ENCODE data around the gene CCL5.
A peak's percentile ranks its signal among the peaks of the same experiment; 100 is the strongest.

CCL5 gene

DNA sequence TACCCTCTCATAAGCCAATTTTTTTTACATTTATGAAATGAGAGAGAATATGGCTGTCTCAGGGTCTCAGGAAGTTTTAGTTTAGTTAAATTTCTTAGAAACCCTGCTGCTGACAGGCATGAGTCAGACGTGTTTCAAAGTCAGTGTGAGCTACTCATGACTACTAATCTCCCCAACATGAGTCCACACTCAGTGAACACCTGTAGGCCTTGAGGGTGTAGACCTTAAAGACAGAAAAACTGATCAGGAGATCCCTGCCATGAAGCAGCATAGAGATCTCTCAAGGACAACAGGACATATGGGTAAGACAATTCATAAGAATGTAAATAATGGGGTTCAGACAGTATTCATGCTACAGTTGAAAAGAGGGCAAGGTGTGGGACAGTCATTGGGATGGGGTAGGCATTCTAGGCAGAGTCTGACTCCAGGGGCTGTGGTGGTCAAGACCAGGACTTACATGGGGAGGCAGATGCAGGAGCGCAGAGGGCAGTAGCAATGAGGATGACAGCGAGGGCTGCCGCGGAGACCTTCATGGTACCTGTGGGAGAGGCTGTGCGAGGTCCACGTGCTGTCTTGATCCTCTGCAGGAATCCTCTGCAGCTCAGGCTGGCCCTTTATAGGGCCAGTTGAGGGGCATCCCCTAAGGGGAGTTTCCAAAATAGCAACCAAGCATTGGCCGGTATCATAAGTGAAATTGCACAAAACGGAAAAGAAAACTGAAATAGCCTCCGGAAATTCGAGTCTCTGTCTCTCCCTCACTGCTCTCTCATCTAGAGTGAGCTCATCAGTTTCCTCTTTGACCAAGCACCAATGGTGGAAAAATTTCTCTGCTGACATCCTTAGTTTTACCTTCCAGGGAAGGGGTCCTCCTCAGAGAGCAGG, at the start of gene CCL5:
TSS of gene CCL5 (minus strand) at position 588 of the 882 bp plus-strand sequence.
- Histone ChIP-seq H3K4me3 (ENCODE audit: low read length in 2 of 2) (peak within 1 kb of the TSS; percentile 1 to 58), H3K9me3 (ENCODE audit: control insufficient read depth in 2 of 2, low read length in 2 of 2) (no peaks in the 10 kb centered on the region), H3K36me3 (ENCODE audit: control insufficient read depth in 2 of 2, insufficient read depth in 2 of 2, low read length in 2 of 2) (no peaks in the 10 kb centered on the region), H3K27me3 (ENCODE audit: control insufficient read depth in 2 of 2, insufficient read depth in 2 of 2, low read length in 2 of 2) (peaks cover 0 to 2% of the 10 kb centered on the region in 2 donors), H3K9ac (ENCODE audit: low read depth in 1 of 2, low read length in 2 of 2) (no peak within 1 kb of the TSS), H3K4me1 (ENCODE audit: control insufficient read depth in 2 of 2, insufficient read depth in 2 of 2, low read length in 2 of 2) (no peaks in the 10 kb centered on the region), H3K27ac (ENCODE audit: low read depth in 2 of 2, low read length in 2 of 2) (peak within 1 kb of the TSS; percentile 28 to 36)

DNA sequence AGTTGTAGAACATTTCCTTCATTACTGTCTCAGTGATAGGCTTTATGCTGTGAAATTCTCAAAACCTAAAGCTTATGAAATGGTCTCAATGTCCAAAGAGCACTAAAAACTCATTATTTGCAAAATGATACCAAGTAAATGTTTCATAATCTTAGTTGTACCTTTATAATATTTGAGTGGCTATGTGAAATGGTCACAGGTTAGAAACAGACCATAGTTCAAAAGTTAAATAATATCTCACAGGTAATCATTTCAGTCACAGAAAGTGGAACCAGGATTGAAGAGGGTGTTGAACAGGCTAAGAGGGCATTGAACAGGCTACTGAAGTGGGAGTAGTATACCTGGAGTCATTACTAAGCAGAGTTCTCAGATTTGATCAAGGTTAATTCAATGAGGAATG, 47.6 kb upstream of the CCL5 start:
- no peaks in the 10 kb centered on the region for H3K36me3 ChIP-seq (ENCODE audit: control insufficient read depth in 2 of 2, insufficient read depth in 2 of 2, low read length in 2 of 2)
- H3K9me3 ChIP-seq (ENCODE audit: control insufficient read depth in 2 of 2, low read length in 2 of 2): no peaks in the 10 kb centered on the region
- H3K27me3 ChIP-seq (ENCODE audit: control insufficient read depth in 2 of 2, insufficient read depth in 2 of 2, low read length in 2 of 2): no peaks in the 10 kb centered on the region
- H3K4me1 ChIP-seq (ENCODE audit: control insufficient read depth in 2 of 2, insufficient read depth in 2 of 2, low read length in 2 of 2): peaks cover 7 to 10% of the 10 kb centered on the region in 2 donors
- no peak overlapping the region for H3K4me3 ChIP-seq (ENCODE audit: low read length in 2 of 2)
- H3K27ac ChIP-seq (ENCODE audit: low read depth in 2 of 2, low read length in 2 of 2): no peak overlapping the region
- no peak overlapping the region for H3K9ac ChIP-seq (ENCODE audit: low read depth in 1 of 2, low read length in 2 of 2)

DNA sequence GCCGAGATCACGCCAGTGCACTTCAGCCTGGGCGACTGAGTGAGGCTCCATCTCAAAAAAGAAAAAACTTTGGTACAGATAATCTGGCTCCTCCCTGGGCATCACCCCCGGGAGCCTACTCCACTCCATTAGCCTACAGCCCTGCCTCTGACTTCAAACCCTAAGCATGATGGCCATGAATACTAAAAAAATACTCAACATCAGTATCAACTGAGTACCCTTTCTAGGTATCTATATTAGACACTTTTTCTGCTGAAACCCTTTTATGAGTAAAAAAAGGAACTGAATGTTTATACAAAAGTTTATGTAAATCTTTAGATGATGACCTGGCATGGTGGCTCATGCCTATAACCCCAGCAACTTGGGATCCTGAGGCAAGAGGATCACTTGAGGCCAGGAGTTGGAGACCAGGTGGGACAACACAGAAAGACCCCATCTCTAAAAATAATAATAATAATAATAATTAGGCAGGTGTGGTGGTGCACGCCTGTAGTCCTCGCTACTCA, 43.5 kb upstream of the CCL5 start:
- Histone ChIP-seq H3K4me1 (ENCODE audit: control insufficient read depth in 2 of 2, insufficient read depth in 2 of 2, low read length in 2 of 2) (no peaks in the 10 kb centered on the region), H3K9ac (ENCODE audit: low read depth in 1 of 2, low read length in 2 of 2) (no peak overlapping the region), H3K4me3 (ENCODE audit: low read length in 2 of 2) (no peak overlapping the region), H3K36me3 (ENCODE audit: control insufficient read depth in 2 of 2, insufficient read depth in 2 of 2, low read length in 2 of 2) (no peaks in the 10 kb centered on the region), H3K27me3 (ENCODE audit: control insufficient read depth in 2 of 2, insufficient read depth in 2 of 2, low read length in 2 of 2) (no peaks in the 10 kb centered on the region), H3K9me3 (ENCODE audit: control insufficient read depth in 2 of 2, low read length in 2 of 2) (no peaks in the 10 kb centered on the region), H3K27ac (ENCODE audit: low read depth in 2 of 2, low read length in 2 of 2) (no peak overlapping the region)

DNA sequence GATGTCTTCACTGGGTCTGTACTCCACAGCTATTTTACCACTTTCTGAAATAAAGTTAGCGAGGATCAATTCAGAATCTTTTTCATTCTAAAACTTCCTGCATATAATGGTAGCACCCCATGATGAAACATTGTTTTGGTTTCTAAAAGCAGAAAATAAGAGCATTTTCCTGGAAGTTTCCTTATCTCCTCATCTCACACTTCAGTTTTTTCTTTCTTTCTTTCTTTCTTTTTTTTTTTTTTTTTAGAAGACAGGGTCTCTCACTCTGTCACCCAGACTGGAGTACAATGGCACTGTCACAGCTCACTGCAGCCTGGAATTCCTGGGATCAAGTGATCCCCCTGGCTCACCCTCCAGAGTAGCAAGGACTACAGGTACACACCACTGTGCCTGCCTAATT, 40.1 kb upstream of the CCL5 start:
- H3K36me3 ChIP-seq (ENCODE audit: control insufficient read depth in 2 of 2, insufficient read depth in 2 of 2, low read length in 2 of 2): no peaks in the 10 kb centered on the region
- no peaks in the 10 kb centered on the region for H3K9me3 ChIP-seq (ENCODE audit: control insufficient read depth in 2 of 2, low read length in 2 of 2)
- H3K4me1 ChIP-seq (ENCODE audit: control insufficient read depth in 2 of 2, insufficient read depth in 2 of 2, low read length in 2 of 2): no peaks in the 10 kb centered on the region
- H3K27ac ChIP-seq (ENCODE audit: low read depth in 2 of 2, low read length in 2 of 2): no peak overlapping the region
- no peak overlapping the region for H3K9ac ChIP-seq (ENCODE audit: low read depth in 1 of 2, low read length in 2 of 2)
- no peaks in the 10 kb centered on the region for H3K27me3 ChIP-seq (ENCODE audit: control insufficient read depth in 2 of 2, insufficient read depth in 2 of 2, low read length in 2 of 2)
- H3K4me3 ChIP-seq (ENCODE audit: low read length in 2 of 2): no peak overlapping the region

DNA sequence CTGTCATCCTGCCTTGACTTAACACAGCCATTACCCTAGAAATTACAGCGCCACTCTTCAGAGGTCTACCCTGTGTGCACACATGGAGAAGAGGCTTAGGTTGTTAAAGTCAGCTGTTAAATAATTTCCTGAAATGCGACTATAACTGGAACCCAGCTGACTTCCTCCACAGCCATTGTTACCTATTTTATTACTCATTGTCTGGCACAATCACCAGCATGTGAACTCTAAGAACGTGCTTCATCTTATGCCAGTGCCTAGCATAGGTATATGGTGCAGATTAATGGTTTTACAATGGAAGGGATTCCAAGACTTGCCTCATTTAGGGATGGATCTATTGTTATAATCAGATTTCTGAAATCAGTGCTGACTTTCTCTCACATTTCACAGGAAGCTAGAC, 38.5 kb upstream of the CCL5 start:
- H3K9me3 ChIP-seq (ENCODE audit: control insufficient read depth in 2 of 2, low read length in 2 of 2): no peaks in the 10 kb centered on the region

DNA sequence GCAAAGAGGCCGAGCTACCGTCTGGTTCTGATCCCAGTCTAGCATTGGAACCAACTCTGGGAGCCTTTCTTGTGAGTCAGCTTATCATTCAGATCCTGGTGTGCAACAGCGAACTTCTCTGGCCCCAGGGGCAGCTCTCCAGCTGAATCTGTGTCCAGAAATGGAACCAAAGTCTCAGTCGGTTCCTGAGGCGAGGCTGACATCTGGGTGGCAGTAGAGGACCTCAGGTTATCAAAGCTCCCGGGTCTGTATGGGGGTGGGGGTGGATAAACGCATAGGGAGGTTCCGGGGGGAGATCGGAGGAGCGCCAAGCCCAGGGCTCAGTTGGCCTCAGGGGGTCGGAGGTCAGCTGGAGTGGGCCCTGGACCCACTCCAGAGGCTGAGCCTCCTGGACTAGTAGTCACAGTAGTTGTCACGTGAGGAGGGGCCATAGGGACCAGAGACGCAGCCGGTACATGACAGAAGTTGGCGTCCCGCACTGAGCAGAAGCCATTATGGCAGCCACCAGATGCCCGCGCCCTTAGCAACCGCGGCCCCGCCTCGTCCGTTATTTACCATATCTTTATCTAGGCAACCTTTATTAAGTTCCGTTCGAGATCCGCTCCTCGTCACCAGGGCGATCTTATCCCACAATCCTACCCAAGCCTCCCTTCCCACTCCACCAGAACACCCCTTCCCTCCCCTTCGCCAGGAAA, 37.5 kb upstream of the CCL5 start:
- no peak overlapping the region for H3K4me3 ChIP-seq (ENCODE audit: low read length in 2 of 2)
- no peaks in the 10 kb centered on the region for H3K9me3 ChIP-seq (ENCODE audit: control insufficient read depth in 2 of 2, low read length in 2 of 2)
- no peak overlapping the region for H3K9ac ChIP-seq (ENCODE audit: low read depth in 1 of 2, low read length in 2 of 2)
- no peaks in the 10 kb centered on the region for H3K27me3 ChIP-seq (ENCODE audit: control insufficient read depth in 2 of 2, insufficient read depth in 2 of 2, low read length in 2 of 2)
- H3K27ac ChIP-seq (ENCODE audit: low read depth in 2 of 2, low read length in 2 of 2): no peak overlapping the region
- no peaks in the 10 kb centered on the region for H3K36me3 ChIP-seq (ENCODE audit: control insufficient read depth in 2 of 2, insufficient read depth in 2 of 2, low read length in 2 of 2)
- H3K4me1 ChIP-seq (ENCODE audit: control insufficient read depth in 2 of 2, insufficient read depth in 2 of 2, low read length in 2 of 2): no peaks in the 10 kb centered on the region

More for the DNA sequence above, 38.5 kb upstream of the CCL5 start:
- Histone ChIP-seq H3K9ac (ENCODE audit: low read depth in 1 of 2, low read length in 2 of 2) (no peak overlapping the region), H3K27ac (ENCODE audit: low read depth in 2 of 2, low read length in 2 of 2) (no peak overlapping the region), H3K36me3 (ENCODE audit: control insufficient read depth in 2 of 2, insufficient read depth in 2 of 2, low read length in 2 of 2) (no peaks in the 10 kb centered on the region), H3K27me3 (ENCODE audit: control insufficient read depth in 2 of 2, insufficient read depth in 2 of 2, low read length in 2 of 2) (no peaks in the 10 kb centered on the region), H3K4me1 (ENCODE audit: control insufficient read depth in 2 of 2, insufficient read depth in 2 of 2, low read length in 2 of 2) (no peaks in the 10 kb centered on the region), H3K4me3 (ENCODE audit: low read length in 2 of 2) (no peak overlapping the region)

DNA sequence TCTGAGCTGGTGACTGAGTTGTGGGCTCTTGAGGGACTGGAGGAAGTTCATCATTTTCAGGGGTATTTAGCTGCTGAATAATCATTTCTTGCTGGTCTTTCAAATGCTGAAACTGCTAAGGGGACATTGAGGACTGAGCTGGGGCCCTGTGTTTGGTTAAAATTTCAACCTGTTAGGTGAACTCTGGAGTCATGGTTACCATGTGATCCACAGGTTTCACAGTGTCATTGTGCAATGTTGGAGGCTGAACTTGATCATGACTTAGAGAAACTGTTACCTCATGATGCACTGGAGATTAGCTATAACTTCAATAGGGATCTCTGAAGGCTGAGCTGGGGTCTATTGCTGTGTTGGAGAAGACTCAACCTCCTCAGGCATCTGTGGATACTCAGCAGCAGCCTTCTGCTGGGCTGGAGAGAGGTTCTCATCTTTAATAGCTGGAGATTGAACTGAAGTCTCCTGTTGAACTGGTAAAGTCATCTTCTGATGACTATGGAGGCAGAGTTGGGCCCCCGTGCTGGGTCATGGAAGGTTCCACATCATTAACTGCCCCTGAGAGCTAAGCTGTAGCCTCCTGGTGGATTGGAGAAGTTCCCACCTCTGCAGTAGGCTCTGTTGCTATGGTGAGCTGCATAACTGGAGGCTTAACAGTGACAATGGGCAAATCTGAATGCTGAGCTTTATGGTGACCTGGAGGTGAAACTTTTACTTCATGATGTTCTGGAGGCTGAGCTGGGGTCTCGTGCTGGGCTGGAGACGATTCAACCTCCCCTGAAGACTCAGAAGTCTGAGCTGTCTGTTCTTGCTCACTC, 35.2 kb upstream of the CCL5 start:
- no peaks in the 10 kb centered on the region for H3K36me3 ChIP-seq (ENCODE audit: control insufficient read depth in 2 of 2, insufficient read depth in 2 of 2, low read length in 2 of 2)
- no peaks in the 10 kb centered on the region for H3K4me1 ChIP-seq (ENCODE audit: control insufficient read depth in 2 of 2, insufficient read depth in 2 of 2, low read length in 2 of 2)
- no peaks in the 10 kb centered on the region for H3K27me3 ChIP-seq (ENCODE audit: control insufficient read depth in 2 of 2, insufficient read depth in 2 of 2, low read length in 2 of 2)
- no peak overlapping the region for H3K9ac ChIP-seq (ENCODE audit: low read depth in 1 of 2, low read length in 2 of 2)
- no peak overlapping the region for H3K27ac ChIP-seq (ENCODE audit: low read depth in 2 of 2, low read length in 2 of 2)
- H3K4me3 ChIP-seq (ENCODE audit: low read length in 2 of 2): no peak overlapping the region
- no peaks in the 10 kb centered on the region for H3K9me3 ChIP-seq (ENCODE audit: control insufficient read depth in 2 of 2, low read length in 2 of 2)

DNA sequence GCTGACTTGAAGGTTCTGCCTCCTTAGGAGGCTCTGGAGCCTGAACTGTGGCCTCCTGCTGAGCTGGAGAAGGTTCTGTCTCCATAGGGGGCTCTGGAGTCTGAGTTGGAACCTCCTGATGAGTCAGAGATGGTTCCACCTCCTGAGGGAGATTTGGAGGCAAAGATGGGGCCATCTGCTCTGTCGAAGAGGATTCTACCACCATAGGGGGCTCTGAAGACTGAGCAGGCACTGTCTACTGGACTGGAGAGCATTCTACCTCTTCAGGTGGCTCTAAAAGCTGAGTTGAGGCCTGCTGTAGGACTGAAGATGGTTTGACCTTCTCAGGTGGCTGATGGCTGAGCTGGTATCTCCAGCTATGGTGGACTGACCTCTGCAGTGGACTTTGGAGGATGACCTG, 34.2 kb upstream of the CCL5 start:
- H3K27me3 ChIP-seq (ENCODE audit: control insufficient read depth in 2 of 2, insufficient read depth in 2 of 2, low read length in 2 of 2): no peaks in the 10 kb centered on the region
- H3K4me1 ChIP-seq (ENCODE audit: control insufficient read depth in 2 of 2, insufficient read depth in 2 of 2, low read length in 2 of 2): no peaks in the 10 kb centered on the region
- no peak overlapping the region for H3K27ac ChIP-seq (ENCODE audit: low read depth in 2 of 2, low read length in 2 of 2)
- H3K9me3 ChIP-seq (ENCODE audit: control insufficient read depth in 2 of 2, low read length in 2 of 2): no peaks in the 10 kb centered on the region
- H3K36me3 ChIP-seq (ENCODE audit: control insufficient read depth in 2 of 2, insufficient read depth in 2 of 2, low read length in 2 of 2): no peaks in the 10 kb centered on the region
- H3K4me3 ChIP-seq (ENCODE audit: low read length in 2 of 2): no peak overlapping the region
- H3K9ac ChIP-seq (ENCODE audit: low read depth in 1 of 2, low read length in 2 of 2): no peak overlapping the region

DNA sequence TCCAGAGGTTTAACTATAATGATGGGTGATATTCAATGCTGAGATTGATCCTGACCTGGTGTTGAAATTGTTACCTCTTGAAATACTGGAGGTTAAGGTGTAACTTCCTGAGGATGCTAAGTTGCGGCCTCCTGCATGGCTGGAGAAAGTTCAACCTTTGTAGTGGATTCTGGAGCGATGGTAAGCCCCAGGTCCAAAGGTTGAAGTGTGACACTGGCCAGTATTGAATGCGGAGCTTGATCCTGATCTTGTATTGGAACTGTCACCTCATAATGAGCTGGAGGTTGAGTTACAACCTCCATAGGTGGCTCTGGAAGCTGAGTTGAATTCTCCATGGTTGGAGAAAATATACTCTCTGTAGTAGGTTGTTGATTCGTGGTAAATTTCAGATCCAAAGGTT, 33.4 kb upstream of the CCL5 start:
- no peaks in the 10 kb centered on the region for H3K36me3 ChIP-seq (ENCODE audit: control insufficient read depth in 2 of 2, insufficient read depth in 2 of 2, low read length in 2 of 2)
- H3K27me3 ChIP-seq (ENCODE audit: control insufficient read depth in 2 of 2, insufficient read depth in 2 of 2, low read length in 2 of 2): no peaks in the 10 kb centered on the region
- H3K4me1 ChIP-seq (ENCODE audit: control insufficient read depth in 2 of 2, insufficient read depth in 2 of 2, low read length in 2 of 2): no peaks in the 10 kb centered on the region
- no peak overlapping the region for H3K4me3 ChIP-seq (ENCODE audit: low read length in 2 of 2)
- H3K9ac ChIP-seq (ENCODE audit: low read depth in 1 of 2, low read length in 2 of 2): no peak overlapping the region
- no peaks in the 10 kb centered on the region for H3K9me3 ChIP-seq (ENCODE audit: control insufficient read depth in 2 of 2, low read length in 2 of 2)
- H3K27ac ChIP-seq (ENCODE audit: low read depth in 2 of 2, low read length in 2 of 2): no peak overlapping the region

DNA sequence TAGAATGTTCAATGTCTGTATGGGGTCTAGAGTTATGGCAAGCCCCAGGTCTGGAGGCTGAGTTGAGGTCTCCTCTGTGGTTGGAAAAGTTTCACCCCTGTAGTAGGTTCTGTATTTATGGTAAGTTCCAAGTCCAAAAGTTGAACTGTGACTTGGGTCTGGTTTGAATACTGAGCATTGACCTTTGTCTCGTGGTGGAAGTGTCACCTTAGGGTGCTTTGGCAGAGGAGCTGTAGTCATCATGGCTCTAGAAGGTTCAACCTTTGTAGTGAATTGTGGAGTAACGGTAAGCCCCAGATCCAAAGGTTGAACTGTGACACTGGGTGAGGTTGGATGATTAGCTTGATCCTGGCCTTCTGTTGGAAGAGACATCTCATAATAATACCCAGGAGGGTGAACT, 32.8 kb upstream of the CCL5 start:
- Histone ChIP-seq H3K4me3 (ENCODE audit: low read length in 2 of 2) (no peak overlapping the region), H3K36me3 (ENCODE audit: control insufficient read depth in 2 of 2, insufficient read depth in 2 of 2, low read length in 2 of 2) (no peaks in the 10 kb centered on the region), H3K9me3 (ENCODE audit: control insufficient read depth in 2 of 2, low read length in 2 of 2) (no peaks in the 10 kb centered on the region), H3K27ac (ENCODE audit: low read depth in 2 of 2, low read length in 2 of 2) (no peak overlapping the region), H3K9ac (ENCODE audit: low read depth in 1 of 2, low read length in 2 of 2) (no peak overlapping the region), H3K27me3 (ENCODE audit: control insufficient read depth in 2 of 2, insufficient read depth in 2 of 2, low read length in 2 of 2) (no peaks in the 10 kb centered on the region), H3K4me1 (ENCODE audit: control insufficient read depth in 2 of 2, insufficient read depth in 2 of 2, low read length in 2 of 2) (no peaks in the 10 kb centered on the region)
